ENCODE measurements around the gene F5. TPM values are rescaled to one million over a fixed set of nuclear protein-coding genes. Genes with fewer than 3 reads are reported as not detected.

F5 gene
- total and polyA plus RNA-seq, 9 of the 15 experiments (the other 6 are each of a cell fraction or from before 2014, with no cell fraction given) = 0.03 to 0.13 TPM; not detected in 7

GRCh38 chr1:169585181-169585580, 1.1 kb downstream of the F5 start (continued):
- no peak for TF ChIP-seq ZC3H4 (CRISPR knock-in tag; IDR thresholded peaks at IDR 0.05; ENCODE audit: borderline replicate concordance)
- no peak for TF ChIP-seq HINFP (tag; conservative IDR thresholded peaks at IDR 0.05; ENCODE audit: low read depth)
- no peak for TF ChIP-seq JUND (IDR thresholded peaks at IDR 0.05; ENCODE audit: borderline replicate concordance, low read depth, low read length)
- no peak for TF ChIP-seq JUND (tag; IDR thresholded peaks at IDR 0.05; ENCODE audit: borderline replicate concordance, low read depth, low read length)
- no peak for TF ChIP-seq ZNF77 (CRISPR knock-in tag; IDR thresholded peaks at IDR 0.05)
- no peak for TF ChIP-seq RFX1 (IDR thresholded peaks at IDR 0.05)

- DNase-seq (ENCODE audit: extremely low read depth in 1 of 4, low spot score in 3 of 4) (no peak), ATAC-seq (no peak), FAIRE-seq (no peak)
- in situ Hi-C loops (cut with MboI) (no loop called here), intact Hi-C loops (cut with micrococcal nuclease) (loop anchor here (5.0 kb wide), 1 partner anchor 128 kb away; the partner anchor contains the start of gene SELL)
- BruUV-seq (replicated peaks) = no TSS peak
- H3K4me1 ChIP-seq (replicated peaks in 1 of 2; ENCODE audit: control insufficient read depth in 2 of 2, insufficient read depth in 2 of 2, low read length in 2 of 2) = peaks cover 0 to 4% of the 10 kb centered on the region in 2 experiments; a peak in 1 of 5 replicates
- no peaks in the 10 kb centered on the region for H3K9me1 ChIP-seq (ENCODE audit: control insufficient read depth, insufficient read depth, low read length)
- H4K20me1 ChIP-seq (replicated peaks; ENCODE audit: control insufficient read depth, insufficient read depth, low read length) = no peaks in the 10 kb centered on the region
- no peak overlapping the region for H3K27ac ChIP-seq (ENCODE audit: extremely low read depth, low read depth, low read length)
- no peaks in the 10 kb centered on the region for H3K9me3 ChIP-seq (replicated peaks; ENCODE audit: control insufficient read depth, insufficient read depth, low read depth, low read length)
- no peak overlapping the region for H3K4me3 ChIP-seq
- POLR2A ChIA-PET = no interaction called here
- H3K27me3 ChIP-seq (ENCODE audit: control insufficient read depth in 2 of 2, insufficient read depth in 2 of 2, low read length in 2 of 2) = peaks cover 4 to 9% of the 10 kb centered on the region in 2 experiments; a peak in 1 of 5 replicates
- H3K4me2 ChIP-seq (ENCODE audit: insufficient read depth, low read length) = no peak overlapping the region
- H3K79me2 ChIP-seq (ENCODE audit: control insufficient read depth, insufficient read depth, low read length) = no peaks in the 10 kb centered on the region
- 0% methylated on average over 4 of the region's 4 CpGs for WGBS (ENCODE audit: insufficient coverage, low coverage, missing lambda C conversion rate)
- H2AFZ ChIP-seq (ENCODE audit: low read depth, low read length) = no peak overlapping the region
- no peak overlapping the region for H3K9ac ChIP-seq (ENCODE audit: insufficient read depth in 1 of 2, low read depth in 2 of 2, low read length in 2 of 2)
- CTCF ChIA-PET (ENCODE audit: low intra/inter-chr PET ratio) = no interaction called here
- H3K36me3 ChIP-seq (ENCODE audit: control insufficient read depth, insufficient read depth, low read length) = no peaks in the 10 kb centered on the region
- TF ChIP-seq ZNF395 (CRISPR knock-in tag; IDR thresholded peaks at IDR 0.05) = no peak
- no peak for TF ChIP-seq ZNF407 (IDR thresholded peaks at IDR 0.05; ENCODE audit: low read depth)
Observed at GRCh38 chr1:169584483-169585144, 1.7 kb downstream of the F5 start.
